ENCODE measurements around the gene OR2L8. TPM values are rescaled to one million over a fixed set of nuclear protein-coding genes. Genes with fewer than 3 reads are reported as not detected.

OR2L8 gene
- total RNA-seq, 1 donor from 2014 or later = 0.61 TPM

DNA sequence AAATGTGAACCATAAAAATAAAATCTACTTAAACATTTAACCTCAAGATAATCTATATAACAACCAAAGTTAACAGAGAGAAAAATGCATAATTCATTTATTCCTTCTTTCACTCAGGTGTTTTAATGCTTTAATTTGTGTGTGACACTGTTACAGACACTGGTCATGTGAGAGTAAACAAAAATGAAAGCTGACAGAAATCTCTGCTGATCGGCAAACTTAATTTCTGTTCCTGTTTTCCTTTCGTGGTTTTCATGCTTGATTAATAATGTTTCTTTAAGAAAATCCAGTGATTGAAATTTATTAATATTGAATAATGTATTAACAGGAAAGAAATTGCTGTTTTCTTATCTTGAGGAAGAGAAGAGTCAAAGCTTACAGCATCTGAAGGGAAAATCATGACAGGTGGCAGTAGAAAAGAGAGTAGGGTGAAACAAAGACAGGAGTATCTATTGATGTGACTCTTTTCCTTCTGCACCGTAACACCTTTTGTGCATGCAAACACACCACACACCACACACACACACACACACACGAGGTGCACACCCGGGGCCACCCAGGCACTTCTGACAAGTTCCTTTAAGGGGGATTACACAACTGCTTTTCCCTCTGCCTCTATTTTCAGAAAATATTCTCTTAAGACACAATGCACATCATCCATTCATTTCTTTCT lies 18.0 kb downstream of the OR2L8 start:
- Mint-ChIP-seq H3K36me3 (ENCODE audit: unreplicated experiment) (no peaks in the 10 kb centered on the region), H3K27me3 (ENCODE audit: unreplicated experiment) (no peaks in the 10 kb centered on the region), H3K27ac (ENCODE audit: unreplicated experiment) (no peak overlapping the region), H3K9me3 (ENCODE audit: unreplicated experiment) (peaks cover 2% of the 10 kb centered on the region), H3K4me1 (ENCODE audit: low read depth, unreplicated experiment) (no peaks in the 10 kb centered on the region), H3K4me3 (ENCODE audit: unreplicated experiment) (no peak overlapping the region)
- TF ChIP-seq, protein P1, sequence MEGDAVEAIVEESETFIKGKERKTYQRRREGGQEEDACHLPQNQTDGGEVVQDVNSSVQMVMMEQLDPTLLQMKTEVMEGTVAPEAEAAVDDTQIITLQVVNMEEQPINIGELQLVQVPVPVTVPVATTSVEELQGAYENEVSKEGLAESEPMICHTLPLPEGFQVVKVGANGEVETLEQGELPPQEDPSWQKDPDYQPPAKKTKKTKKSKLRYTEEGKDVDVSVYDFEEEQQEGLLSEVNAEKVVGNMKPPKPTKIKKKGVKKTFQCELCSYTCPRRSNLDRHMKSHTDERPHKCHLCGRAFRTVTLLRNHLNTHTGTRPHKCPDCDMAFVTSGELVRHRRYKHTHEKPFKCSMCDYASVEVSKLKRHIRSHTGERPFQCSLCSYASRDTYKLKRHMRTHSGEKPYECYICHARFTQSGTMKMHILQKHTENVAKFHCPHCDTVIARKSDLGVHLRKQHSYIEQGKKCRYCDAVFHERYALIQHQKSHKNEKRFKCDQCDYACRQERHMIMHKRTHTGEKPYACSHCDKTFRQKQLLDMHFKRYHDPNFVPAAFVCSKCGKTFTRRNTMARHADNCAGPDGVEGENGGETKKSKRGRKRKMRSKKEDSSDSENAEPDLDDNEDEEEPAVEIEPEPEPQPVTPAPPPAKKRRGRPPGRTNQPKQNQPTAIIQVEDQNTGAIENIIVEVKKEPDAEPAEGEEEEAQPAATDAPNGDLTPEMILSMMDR (IDR thresholded peaks at IDR 0.05; ENCODE audit: partially characterized antibody, unreplicated experiment) = no peak
- no peak for DNase-seq

DNA sequence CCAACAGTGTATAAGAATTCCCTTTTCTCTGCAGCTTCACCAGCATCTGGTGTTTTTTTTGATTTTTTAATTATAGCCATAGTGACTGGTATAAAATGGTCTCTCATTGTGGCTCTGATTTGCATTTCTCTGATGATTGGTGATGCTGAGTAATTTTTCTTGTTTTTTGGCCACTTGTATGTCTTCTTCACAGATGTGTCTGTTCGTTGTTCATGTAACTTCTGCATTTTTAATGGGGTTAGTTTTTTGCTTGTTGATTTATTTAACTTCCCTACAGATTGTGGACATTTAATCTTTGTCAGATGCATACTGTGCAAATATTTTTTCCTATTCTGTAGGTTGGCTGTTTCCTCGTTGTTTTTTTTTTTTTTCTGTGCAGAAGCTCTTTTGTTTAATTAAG lies 44.3 kb downstream of the OR2L8 start:
- H3K27me3 Mint-ChIP-seq (ENCODE audit: unreplicated experiment) = no peaks in the 10 kb centered on the region
- TF ChIP-seq, protein P1 (IDR thresholded peaks at IDR 0.05; ENCODE audit: partially characterized antibody, unreplicated experiment) = no peak
- H3K9me3 Mint-ChIP-seq (ENCODE audit: unreplicated experiment) = peaks cover 11% of the 10 kb centered on the region
- no peak overlapping the region for H3K27ac Mint-ChIP-seq (ENCODE audit: unreplicated experiment)
- peaks cover 10% of the 10 kb centered on the region for H3K36me3 Mint-ChIP-seq (ENCODE audit: unreplicated experiment)
- DNase-seq = no peak
- H3K4me1 Mint-ChIP-seq (ENCODE audit: low read depth, unreplicated experiment) = no peaks in the 10 kb centered on the region
- H3K4me3 Mint-ChIP-seq (ENCODE audit: unreplicated experiment) = no peak overlapping the region

DNA sequence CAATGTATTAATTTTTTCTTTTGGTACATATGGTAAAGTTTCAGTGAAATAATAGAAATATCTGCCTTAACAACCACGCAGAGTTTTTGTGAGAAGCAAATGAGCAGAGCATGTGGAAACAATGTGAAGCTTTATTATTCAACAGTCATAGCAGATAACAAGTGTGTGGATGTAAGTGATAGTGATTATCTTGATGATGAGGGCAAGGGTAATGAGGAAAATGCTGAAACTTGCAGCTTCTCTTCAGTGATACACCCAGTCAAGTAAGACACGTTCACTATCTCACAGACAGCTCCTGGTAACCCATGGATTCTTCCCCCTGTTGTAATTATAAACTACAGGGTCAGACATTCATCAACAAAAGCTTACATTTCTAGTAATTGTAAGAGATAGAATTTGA lies 50.2 kb downstream of the OR2L8 start:
- no peaks in the 10 kb centered on the region for H3K4me1 Mint-ChIP-seq (ENCODE audit: low read depth, unreplicated experiment)
- DNase-seq = no peak
- H3K27ac Mint-ChIP-seq (ENCODE audit: unreplicated experiment) = no peak overlapping the region
- H3K4me3 Mint-ChIP-seq (ENCODE audit: unreplicated experiment) = no peak overlapping the region
- no peaks in the 10 kb centered on the region for H3K36me3 Mint-ChIP-seq (ENCODE audit: unreplicated experiment)
- TF ChIP-seq, protein P1 (IDR thresholded peaks at IDR 0.05; ENCODE audit: partially characterized antibody, unreplicated experiment) = no peak
- peaks cover 5% of the 10 kb centered on the region for H3K9me3 Mint-ChIP-seq (ENCODE audit: unreplicated experiment)
- H3K27me3 Mint-ChIP-seq (ENCODE audit: unreplicated experiment) = no peaks in the 10 kb centered on the region

Other genes with a start within 250 kb of the OR2L8 start
- not detected for gene OR6F1, start 232.2 kb upstream of the OR2L8 start, total RNA-seq (ENCODE audit: unreplicated experiment)
- not detected for gene OR14K1, start 210.2 kb upstream of the OR2L8 start, total RNA-seq (ENCODE audit: unreplicated experiment)
- gene OR14A2, start 200.7 kb upstream of the OR2L8 start, total RNA-seq (ENCODE audit: unreplicated experiment) = not detected
- not detected for gene OR1C1, start 188.3 kb upstream of the OR2L8 start, total RNA-seq (ENCODE audit: unreplicated experiment)
- not detected for gene OR14A16, start 124.7 kb upstream of the OR2L8 start, total RNA-seq (ENCODE audit: unreplicated experiment)
- gene OR11L1, start 107.0 kb upstream of the OR2L8 start, total RNA-seq (ENCODE audit: unreplicated experiment) = not detected
- 5.2 TPM for gene TRIM58, start 91.7 kb upstream of the OR2L8 start, total RNA-seq (ENCODE audit: unreplicated experiment)
- gene OR2W3, start 53.3 kb upstream of the OR2L8 start, total RNA-seq (ENCODE audit: unreplicated experiment) = 1.8 TPM
- not detected for gene OR2T8, start 28.6 kb upstream of the OR2L8 start, total RNA-seq (ENCODE audit: unreplicated experiment)
- gene OR2AJ1, start 24.0 kb upstream of the OR2L8 start, total RNA-seq (ENCODE audit: unreplicated experiment) = not detected
- gene OR2AK2, start 16.4 kb downstream of the OR2L8 start, total RNA-seq (ENCODE audit: unreplicated experiment) = 0.49 TPM
- 0.22 TPM for gene OR2L5, start 64.8 kb downstream of the OR2L8 start, total RNA-seq (ENCODE audit: unreplicated experiment)
- gene OR2L2, start 81.2 kb downstream of the OR2L8 start, total RNA-seq (ENCODE audit: unreplicated experiment) = 0.25 TPM
- gene OR2L3, start 98.0 kb downstream of the OR2L8 start, total RNA-seq (ENCODE audit: unreplicated experiment) = 0.15 TPM
- not detected for gene OR2L13, start 146.3 kb downstream of the OR2L8 start, total RNA-seq (ENCODE audit: unreplicated experiment)
- not detected for gene OR2M5, start 196.3 kb downstream of the OR2L8 start, total RNA-seq (ENCODE audit: unreplicated experiment)
- gene OR2M2, start 226.0 kb downstream of the OR2L8 start, total RNA-seq (ENCODE audit: unreplicated experiment) = not detected
- not detected for gene OR2M3, start 248.4 kb downstream of the OR2L8 start, total RNA-seq (ENCODE audit: unreplicated experiment)

Measured in glutamatergic neuron (in vitro differentiated cells).